ENCODE data around the gene MAMLD1. TPM values are rescaled to one million over a fixed set of nuclear protein-coding genes. Genes with fewer than 3 reads are reported as not detected.

MAMLD1 gene
- total RNA-seq, 1 experiment from 2014 or later: 0.48 TPM

GRCh38 chrX:150314186-150314585 lies 48.9 kb upstream of the MAMLD1 start:
- H3K9me3 ChIP-seq (ENCODE audit: control insufficient read depth, low read depth, low read length): no peaks in the 10 kb centered on the region
- H3K79me2 ChIP-seq (ENCODE audit: insufficient read depth, low read length): no peaks in the 10 kb centered on the region
- TF ChIP-seq CTCF (conservative IDR thresholded peaks at IDR 0.05): no peak
- H4K5ac ChIP-seq (ENCODE audit: insufficient read length, low read depth, low read length): no peak overlapping the region
- H3K9ac ChIP-seq (ENCODE audit: extremely low read depth, insufficient read length, low read length): no peak overlapping the region
- no peak overlapping the region for H3K4ac ChIP-seq (ENCODE audit: low read depth, low read length)
- H3K36me3 Mint-ChIP-seq (ENCODE audit: insufficient read depth in 1 of 3, low read depth in 3 of 3): peaks cover 0 to 3% (median 0%) of the 10 kb centered on the region in 3 experiments; a peak in 3 of 7 replicates
- H2AFZ ChIP-seq (ENCODE audit: low read length): no peak overlapping the region
- no peak overlapping the region for H4K91ac ChIP-seq (ENCODE audit: insufficient read length, low read depth, low read length)
- H3K4me2 ChIP-seq (ENCODE audit: insufficient read depth, insufficient read length, low read length): no peak overlapping the region
- H3K27ac ChIP-seq (ENCODE audit: insufficient read length, low read depth, low read length): no peak overlapping the region
- H2BK120ac ChIP-seq (ENCODE audit: low read depth, low read length, poor library complexity, severe bottlenecking): no peak overlapping the region
- no peak overlapping the region for H2BK15ac ChIP-seq (ENCODE audit: low read depth, low read length)
- no peak overlapping the region for H2BK5ac ChIP-seq (ENCODE audit: insufficient read length, low read length)
- peaks cover 77 to 82% of the 10 kb centered on the region in 2 experiments for H3K9me3 Mint-ChIP-seq
- no peak overlapping the region for H2BK20ac ChIP-seq (ENCODE audit: low read depth, low read length, poor library complexity, severe bottlenecking)
- no peaks in the 10 kb centered on the region for H3K23me2 ChIP-seq (ENCODE audit: insufficient read length, low read depth, low read length, poor library complexity, severe bottlenecking)
- peaks cover 0 to 8% of the 10 kb centered on the region in 2 experiments; a peak in 1 of 4 replicates for H3K4me1 Mint-ChIP-seq
- H3K23ac ChIP-seq (ENCODE audit: insufficient read length, low read depth, low read length): no peak overlapping the region
- H3K56ac ChIP-seq (ENCODE audit: insufficient read length, low read depth, low read length): no peak overlapping the region
- no peaks in the 10 kb centered on the region for H3K27me3 ChIP-seq (ENCODE audit: insufficient read depth, low read length)
- no peak overlapping the region for H2BK12ac ChIP-seq (ENCODE audit: insufficient read length, low read depth, low read length)
- H4K20me1 ChIP-seq (ENCODE audit: control insufficient read depth, insufficient read depth, insufficient read length): no peaks in the 10 kb centered on the region
- peak overlapping the region in 1 of 3 experiments; percentile 48; a peak in 1 of 7 replicates for H3K27ac Mint-ChIP-seq
- no peaks in the 10 kb centered on the region for H3K79me1 ChIP-seq (ENCODE audit: insufficient read depth, low read depth, low read length, poor library complexity, severe bottlenecking)
- H3T11ph ChIP-seq (ENCODE audit: low read length): no peak overlapping the region
- no peak overlapping the region for H3K4me3 Mint-ChIP-seq
- WGBS (ENCODE audit: extremely low coverage, insufficient read length, low lambda C conversion rate): no CpG with 5 or more reads among the region's 3 CpGs
- no peaks in the 10 kb centered on the region for H3K4me1 ChIP-seq (ENCODE audit: insufficient read depth, low read length)
- no peak for DNase-seq
- no peak overlapping the region for H3K18ac ChIP-seq (ENCODE audit: insufficient read length, low read depth, low read length)
- no peak overlapping the region for H4K8ac ChIP-seq (replicated peaks; ENCODE audit: insufficient read length, low read depth, low read length)
- no peak overlapping the region for H3K14ac ChIP-seq (ENCODE audit: insufficient read depth, low read length)
- no peak overlapping the region for H2AK5ac ChIP-seq (ENCODE audit: insufficient read length, low read length)
- H3K27me3 Mint-ChIP-seq (ENCODE audit: low read depth): peaks cover 8% of the 10 kb centered on the region
